WI38 (cell line): ENCODE results near the gene ITGA3.

Experiments
- H3K4me3 ChIP-seq: 2 replicates; pipeline ENCODE4 v1.5.1; 2011; ENCODE audit warnings: low read depth, mild to moderate bottlenecking, control low read depth, low read length
- CTCF ChIP-seq: IDR thresholded peaks from 2 replicates; pipeline ENCODE4 v1.5.1; 2012; ENCODE audit warnings: low read depth, mild to moderate bottlenecking, control low read depth, low read length

Gene ITGA3

GRCh38 chr17:50090971-50091917, 35.3 kb downstream of the ITGA3 start:
- TF ChIP-seq CTCF, result no peak
- no peak overlapping the region for H3K4me3 ChIP-seq

GRCh38 chr17:50091918-50092285, 36.0 kb downstream of the ITGA3 start:
- no peak overlapping the region for H3K4me3 ChIP-seq

GRCh38 chr17:50093246-50093645, 37.3 kb downstream of the ITGA3 start:
- H3K4me3 ChIP-seq, result no peak overlapping the region
- no peak for TF ChIP-seq CTCF

More at GRCh38 chr17:50091918-50092285, 36.0 kb downstream of the ITGA3 start:
- no peak for TF ChIP-seq CTCF

GRCh38 chr17:50093807-50094206, 37.9 kb downstream of the ITGA3 start:
- no peak overlapping the region for H3K4me3 ChIP-seq
- no peak for TF ChIP-seq CTCF

GRCh38 chr17:50094243-50094752, 38.4 kb downstream of the ITGA3 start:
- H3K4me3 ChIP-seq, result peak overlapping the region; percentile 81
- peak; percentile 78 for TF ChIP-seq CTCF

GRCh38 chr17:50094753-50095619, 39.1 kb downstream of the ITGA3 start, which contains the start of gene PDK2:
TSS of gene PDK2 (plus strand) at chr17:50095351. CDS start at chr17:50095436, 85 bp downstream.
- no peak for TF ChIP-seq CTCF
- H3K4me3 ChIP-seq, result peak within 1 kb of the TSS; percentile 81
